GM12864 (cell line): ENCODE results near the gene TMEM245.

Experiments used
- DNase-seq: peaks from one replicate; pipeline ENCODE4 v3.0.0-alpha.2; 2011; ENCODE audit warnings: low read depth
- H3K4me3 ChIP-seq: 2 replicates; pipeline ENCODE4 v1.5.1; 2011; ENCODE audit warnings: mild to moderate bottlenecking, low read depth, low read length, control low read depth
- TF ChIP-seq, protein P1 (sequence below): IDR thresholded peaks from 2 replicates; pipeline ENCODE4 v1.5.1; 2011; ENCODE audit warnings: low read depth, mild to moderate bottlenecking, moderate library complexity, low read length, control low read depth, inconsistent platforms; ENCODE audit errors: missing control alignments

The TMEM245 gene

GRCh38 chr9:109163194-109163593 is 43.4 kb upstream of the TMEM245 start:
- TF ChIP-seq, protein P1, sequence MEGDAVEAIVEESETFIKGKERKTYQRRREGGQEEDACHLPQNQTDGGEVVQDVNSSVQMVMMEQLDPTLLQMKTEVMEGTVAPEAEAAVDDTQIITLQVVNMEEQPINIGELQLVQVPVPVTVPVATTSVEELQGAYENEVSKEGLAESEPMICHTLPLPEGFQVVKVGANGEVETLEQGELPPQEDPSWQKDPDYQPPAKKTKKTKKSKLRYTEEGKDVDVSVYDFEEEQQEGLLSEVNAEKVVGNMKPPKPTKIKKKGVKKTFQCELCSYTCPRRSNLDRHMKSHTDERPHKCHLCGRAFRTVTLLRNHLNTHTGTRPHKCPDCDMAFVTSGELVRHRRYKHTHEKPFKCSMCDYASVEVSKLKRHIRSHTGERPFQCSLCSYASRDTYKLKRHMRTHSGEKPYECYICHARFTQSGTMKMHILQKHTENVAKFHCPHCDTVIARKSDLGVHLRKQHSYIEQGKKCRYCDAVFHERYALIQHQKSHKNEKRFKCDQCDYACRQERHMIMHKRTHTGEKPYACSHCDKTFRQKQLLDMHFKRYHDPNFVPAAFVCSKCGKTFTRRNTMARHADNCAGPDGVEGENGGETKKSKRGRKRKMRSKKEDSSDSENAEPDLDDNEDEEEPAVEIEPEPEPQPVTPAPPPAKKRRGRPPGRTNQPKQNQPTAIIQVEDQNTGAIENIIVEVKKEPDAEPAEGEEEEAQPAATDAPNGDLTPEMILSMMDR: no peak
- DNase-seq: no peak
- no peak overlapping the region for H3K4me3 ChIP-seq

- no peak for DNase-seq
- H3K4me3 ChIP-seq: no peak overlapping the region
- TF ChIP-seq, protein P1: no peak
Measured at GRCh38 chr9:109162677-109163076, 42.9 kb upstream of the TMEM245 start.

DNA sequence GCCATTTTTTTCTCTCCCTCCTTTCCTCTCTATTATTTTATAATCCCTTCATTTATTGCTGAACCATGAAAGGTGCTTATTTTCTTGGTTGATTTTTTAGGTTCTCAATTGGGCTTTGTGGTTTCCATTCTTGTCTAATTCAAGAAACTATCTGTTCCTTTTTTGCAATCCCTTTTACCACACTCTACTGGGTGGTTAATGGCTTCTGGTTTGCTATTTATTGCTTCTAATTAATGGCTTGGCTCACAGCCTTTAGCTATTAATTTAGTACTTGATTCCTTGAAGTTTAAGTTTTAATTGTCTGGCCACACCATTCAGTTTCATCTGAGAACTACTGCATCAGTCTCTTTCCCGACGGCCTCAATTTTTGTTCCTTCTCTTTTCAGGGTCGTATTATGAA is 41.7 kb upstream of the TMEM245 start:
- no peak overlapping the region for H3K4me3 ChIP-seq
- TF ChIP-seq, protein P1: no peak
- DNase-seq: no peak

GRCh38 chr9:109159583-109159982 is 39.8 kb upstream of the TMEM245 start:
- no peak overlapping the region for H3K4me3 ChIP-seq
- TF ChIP-seq, protein P1: no peak
- no peak for DNase-seq

GRCh38 chr9:109158651-109159050 is 38.9 kb upstream of the TMEM245 start:
- no peak overlapping the region for H3K4me3 ChIP-seq
- TF ChIP-seq, protein P1: no peak
- DNase-seq: no peak

GRCh38 chr9:109156708-109157107 is 37.0 kb upstream of the TMEM245 start:
- DNase-seq: no peak
- H3K4me3 ChIP-seq: no peak overlapping the region
- TF ChIP-seq, protein P1: no peak

GRCh38 chr9:109150925-109151545 is 31.3 kb upstream of the TMEM245 start:
- no peak for DNase-seq
- H3K4me3 ChIP-seq: no peak overlapping the region
- TF ChIP-seq, protein P1: no peak
